Stimulated activated CD8-positive, alpha-beta memory T cell treated with anti-CD3 and anti-CD28 coated beads, Interleukin-15, amount 100 ng/mL, for 4 hours (primary cell): ENCODE measurements around the gene RGS2.

Source experiments
- DNase-seq, 2 donors: peaks; one replicate each; pipeline ENCODE4 v3.0.0-alpha.2; 2020; ENCODE audit warnings: low read depth in 2 of 2

RGS2 gene

DNA sequence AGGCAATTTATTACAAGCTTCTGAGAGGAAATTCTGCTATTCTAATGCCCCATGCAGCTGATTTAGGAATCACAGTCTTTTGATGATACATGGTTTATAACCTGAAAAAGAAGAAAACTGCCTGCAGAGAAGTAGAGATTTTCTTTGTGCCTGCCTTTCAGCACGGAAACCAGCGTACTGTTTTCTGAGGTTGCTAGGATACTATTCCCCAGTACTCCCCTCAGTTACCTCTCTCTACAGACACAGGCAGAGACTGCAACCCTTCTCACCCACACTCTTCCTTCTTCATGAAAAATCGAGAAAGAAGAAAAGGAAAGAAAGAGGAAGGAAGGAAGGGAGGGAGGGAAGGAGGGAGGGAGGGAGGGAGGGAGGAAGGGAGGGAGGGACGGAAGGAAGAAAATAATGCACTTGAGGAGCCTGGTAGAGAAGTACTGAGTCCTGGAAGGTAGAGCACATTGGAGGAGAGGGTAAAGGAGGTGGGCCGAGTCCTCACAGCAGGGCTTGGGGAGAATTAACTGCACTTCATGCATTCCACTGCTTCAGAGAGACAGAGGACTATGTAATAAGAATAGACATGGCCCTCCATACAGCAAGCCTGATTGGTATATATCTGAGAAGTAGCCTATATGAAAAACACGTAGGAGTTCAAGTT, 21.9 kb downstream of the RGS2 start:
- DNase-seq, result no peak

DNA sequence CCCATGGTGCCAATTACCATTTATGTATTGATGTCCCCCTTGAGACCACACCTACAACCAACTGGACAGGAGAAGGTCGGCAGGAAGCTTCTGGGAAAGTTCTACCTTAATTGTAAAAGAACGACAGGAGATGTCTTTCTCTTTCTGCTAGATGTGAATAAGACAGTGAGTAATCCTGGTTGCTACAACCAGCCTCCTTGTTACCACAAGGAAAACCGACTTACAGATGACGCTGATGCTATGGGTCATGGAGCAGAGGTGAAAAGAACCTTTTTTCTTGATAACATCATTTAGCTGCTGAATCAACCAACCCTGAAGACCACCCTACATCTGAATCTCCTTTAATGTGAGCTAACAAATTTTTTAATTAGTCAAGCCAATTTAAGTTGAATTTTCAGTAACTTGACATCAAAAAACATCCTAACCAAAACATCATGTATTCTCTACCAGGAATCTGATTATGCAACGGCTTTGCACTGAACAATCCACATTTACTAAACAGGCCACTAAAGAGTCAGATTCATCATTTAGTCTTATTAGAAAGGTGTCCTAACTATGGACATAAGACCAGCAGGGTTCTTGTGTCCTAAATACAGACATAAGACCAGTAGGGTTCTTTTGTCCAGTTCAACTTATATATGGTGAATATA, 23.0 kb downstream of the RGS2 start:
- DNase-seq, result no peak

DNA sequence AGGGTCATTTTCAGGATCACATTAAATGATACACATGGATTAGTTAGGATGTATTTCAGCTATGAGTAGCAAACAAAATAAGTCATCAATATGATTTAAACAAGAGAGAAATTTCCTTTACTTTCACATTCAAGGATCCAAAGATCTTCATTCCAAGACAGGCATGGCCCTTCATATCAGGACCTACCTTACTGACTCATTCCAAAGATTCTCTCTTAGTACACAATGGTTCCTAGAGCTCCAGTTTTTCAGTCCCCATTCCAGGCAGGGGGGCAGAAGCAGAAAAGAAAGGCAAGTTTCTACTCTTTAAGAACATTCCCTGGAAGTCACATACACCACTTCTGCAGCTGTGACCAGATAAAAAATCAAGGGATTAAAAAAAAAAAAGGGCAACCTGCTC, 23.7 kb downstream of the RGS2 start:
- DNase-seq, result no peak

DNA sequence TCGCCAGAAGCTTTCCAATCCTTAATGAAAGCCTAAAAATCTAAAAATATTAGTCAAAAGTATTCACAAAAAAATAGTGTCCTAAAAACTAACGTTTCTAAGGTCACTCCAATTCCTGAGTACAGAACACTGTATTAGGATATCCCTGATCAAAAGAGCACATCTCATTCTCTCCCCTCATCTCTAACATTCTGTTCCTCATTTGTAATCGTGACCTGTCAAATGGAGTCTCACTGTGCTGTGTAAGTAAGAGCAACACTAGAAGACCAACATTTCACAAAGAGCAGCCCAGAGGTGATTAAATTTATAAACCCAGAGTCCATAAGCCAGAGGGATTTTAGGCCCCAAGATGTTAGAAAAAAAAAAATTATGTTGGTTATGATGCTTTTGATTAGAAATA, 26.3 kb downstream of the RGS2 start:
- DNase-seq, result no peak

DNA sequence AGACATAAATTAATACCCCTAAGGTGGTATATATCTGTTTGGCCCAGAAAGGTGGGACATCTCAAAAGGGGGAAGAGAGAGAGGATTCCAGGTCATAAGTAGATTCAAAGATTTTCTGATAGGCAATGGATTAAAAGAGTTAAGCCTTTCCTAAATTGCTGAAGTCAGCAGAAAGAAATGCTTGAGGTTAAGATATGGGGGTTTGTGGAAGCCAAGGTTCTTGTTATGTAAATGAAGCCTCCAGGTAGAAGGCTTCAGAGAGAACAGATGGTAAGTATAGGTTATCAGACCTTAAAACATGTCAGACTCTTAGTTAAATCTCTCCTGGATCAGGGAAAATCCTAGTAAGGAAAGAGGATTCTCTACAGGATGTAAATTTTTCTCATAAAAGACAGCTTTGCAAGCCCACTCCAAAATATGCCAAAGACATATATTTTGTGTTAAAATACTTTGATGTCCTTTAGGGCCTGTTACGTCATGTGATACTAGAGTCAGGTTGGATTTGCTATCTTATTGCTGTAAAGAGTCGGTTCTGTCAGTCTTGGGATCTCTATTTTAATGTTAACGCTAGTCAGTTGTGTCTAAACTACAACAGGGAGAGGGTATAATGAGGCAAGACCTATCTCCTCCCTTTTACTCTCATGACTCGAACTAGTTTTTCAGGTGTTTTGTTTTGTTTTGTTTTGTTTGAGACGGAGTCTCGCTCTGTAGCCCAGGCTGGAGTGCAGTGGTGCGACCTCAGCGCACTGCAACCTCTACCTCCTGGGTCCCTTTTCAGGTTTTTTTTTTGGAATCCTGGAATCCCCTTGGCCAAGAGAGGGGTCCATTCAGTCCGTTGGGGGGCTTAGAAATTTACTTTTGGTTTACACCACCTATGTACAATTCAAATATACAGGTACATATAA, 30.6 kb downstream of the RGS2 start:
- no peak for DNase-seq

DNA sequence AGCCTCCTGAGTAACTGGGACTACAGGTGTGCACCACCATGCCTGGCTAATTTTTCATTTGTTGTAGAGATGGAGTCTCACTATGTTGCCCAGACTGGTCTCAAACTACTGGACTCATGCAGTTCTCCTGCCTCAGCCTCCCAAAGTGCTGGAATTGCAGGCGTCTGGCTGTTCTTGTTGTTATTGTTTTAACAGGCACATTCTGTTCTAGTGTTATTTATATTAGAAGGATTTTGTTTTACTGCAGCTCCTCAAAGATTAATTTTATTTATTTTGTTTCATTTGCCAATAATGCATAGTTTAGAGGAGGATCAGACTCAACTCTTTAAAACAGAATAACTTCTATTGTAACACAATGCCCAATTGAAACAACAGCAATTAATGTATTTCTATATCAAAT, 35.5 kb downstream of the RGS2 start:
- DNase-seq, result no peak

DNA sequence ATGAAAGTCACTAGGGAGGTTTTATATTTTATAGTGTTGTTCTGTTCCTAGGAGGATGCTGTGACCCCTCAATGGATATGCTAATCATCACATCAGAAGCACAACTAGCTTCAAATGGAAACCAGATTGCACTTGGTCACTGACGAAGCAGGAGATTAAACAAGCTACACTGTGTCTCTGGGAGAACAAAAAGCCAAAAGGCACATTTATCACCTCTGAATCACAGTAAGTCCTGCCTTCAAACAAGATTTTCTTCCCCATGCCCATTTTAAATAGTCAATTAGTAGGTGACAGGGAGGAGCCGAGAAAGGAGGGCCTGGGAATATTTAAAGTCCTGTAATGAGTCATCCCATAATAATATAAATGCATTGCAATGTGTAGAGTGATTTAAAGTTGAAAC, 38.1 kb downstream of the RGS2 start:
- no peak for DNase-seq

DNA sequence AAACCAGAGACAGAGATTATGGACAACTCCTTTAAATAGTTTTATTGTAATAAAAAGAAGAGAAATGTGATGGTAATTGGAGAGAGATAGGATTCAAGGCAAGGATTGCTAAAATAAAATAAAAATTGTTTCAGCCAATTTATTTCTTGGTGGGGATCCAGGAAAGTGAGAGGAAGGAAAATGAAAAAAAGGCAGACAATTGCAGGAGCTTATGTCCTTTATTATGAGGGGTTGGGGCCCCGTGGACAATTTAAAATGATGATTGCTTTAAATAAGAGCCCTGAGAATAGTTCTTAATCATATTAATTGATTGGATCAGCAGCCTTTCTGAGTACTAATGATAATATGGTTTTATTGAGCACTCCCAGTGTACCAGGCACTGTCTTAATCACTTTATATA, 40.2 kb downstream of the RGS2 start:
- DNase-seq, result no peak

DNA sequence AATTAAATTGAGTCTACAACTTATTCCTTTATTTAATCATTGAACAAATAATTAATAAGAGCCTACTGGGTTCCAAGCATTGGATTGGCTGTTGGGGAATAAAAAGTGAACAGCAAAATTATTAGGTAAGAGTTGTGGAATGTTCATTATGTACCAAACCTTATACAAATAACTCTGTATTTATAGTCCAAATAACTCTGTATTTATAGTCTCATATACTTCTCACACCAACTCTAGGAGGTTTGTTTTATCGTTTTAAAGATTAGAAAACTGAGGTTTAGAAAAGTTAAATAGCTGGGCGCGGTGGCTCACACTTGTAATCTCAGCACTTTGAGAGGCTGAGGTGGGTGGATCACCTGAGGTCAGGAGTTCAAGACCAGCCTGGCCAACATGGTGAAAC, 40.6 kb downstream of the RGS2 start:
- no peak for DNase-seq

DNA sequence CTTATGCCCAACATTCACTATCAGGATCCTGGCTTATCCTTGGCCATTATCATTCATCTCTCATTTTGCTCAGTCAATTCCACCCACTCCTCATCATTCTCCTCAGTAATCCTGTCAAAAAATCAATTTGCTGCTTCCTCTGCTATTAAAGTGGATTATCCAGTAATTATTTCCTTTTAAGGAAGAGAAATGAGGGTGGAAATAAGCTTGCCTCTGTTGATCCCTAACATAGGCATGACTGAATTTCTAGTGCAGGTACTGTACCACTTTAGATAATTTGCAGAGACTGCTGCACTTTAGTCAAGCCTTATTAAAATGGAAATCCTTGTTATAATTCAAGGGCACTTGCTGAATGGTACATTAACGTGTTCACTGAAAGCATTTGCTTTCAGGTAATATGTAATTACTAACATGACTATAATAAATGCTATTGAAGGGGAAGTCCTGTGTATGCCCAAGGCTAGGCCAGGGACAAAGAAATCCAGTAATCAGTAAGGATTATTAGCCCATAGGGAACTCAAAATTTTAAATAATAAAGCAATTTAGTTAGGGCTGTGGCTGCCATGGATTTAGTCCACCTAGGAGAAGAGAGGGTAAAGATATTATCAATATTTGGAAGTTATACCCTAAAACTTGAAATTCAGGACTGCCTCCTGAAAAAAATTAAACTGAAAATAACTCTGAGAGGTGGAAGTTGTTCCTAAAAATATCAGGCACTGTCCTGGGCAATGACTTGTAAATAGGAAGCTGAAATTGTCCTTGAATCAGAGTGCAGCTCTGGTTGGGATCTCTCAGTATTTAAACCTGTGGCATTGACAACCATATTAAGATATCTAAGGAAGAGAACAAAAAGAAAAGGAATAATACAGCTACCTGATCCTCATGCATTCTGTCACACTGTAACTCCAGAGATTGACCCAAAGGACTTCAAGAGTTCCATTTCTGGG, 43.4 kb downstream of the RGS2 start:
- DNase-seq, result no peak

DNA sequence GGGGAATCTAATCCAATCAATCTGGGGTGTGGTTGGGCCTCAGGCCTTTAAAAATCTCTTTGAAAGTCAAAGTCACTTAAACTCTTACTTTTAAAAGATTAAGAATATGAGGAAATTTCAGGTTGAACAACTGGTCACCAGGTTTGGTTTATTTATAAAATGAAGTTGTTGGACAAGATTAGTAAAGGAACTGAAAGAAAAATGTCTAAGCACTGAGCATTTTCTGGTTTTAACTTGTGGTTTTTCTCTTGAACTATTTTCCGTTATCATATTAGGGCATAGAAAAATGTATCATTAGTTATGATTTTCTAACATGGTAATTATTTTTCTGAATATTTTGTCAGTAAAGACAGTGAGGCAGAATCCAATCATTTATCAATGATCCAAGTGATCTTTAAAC, 49.6 kb downstream of the RGS2 start:
- no peak for DNase-seq

DNA sequence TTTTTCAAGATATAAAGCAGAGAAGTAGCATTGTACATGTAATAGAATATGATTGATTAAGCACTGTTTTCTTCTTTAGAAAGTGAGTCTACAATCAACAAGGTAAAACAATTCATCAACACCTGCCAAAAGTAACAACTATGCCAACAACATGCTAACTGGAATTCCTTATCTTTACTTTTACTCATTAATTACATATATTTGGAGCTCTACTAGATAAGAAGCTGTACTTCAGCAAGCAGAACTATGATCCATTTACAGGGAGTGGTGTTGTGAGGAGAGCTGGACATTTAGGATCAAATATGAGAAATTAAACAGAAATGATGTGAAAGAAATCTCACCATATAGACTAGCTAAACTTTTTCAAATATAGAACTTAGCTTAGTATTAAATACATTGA, 51.0 kb downstream of the RGS2 start:
- no peak for DNase-seq

DNA sequence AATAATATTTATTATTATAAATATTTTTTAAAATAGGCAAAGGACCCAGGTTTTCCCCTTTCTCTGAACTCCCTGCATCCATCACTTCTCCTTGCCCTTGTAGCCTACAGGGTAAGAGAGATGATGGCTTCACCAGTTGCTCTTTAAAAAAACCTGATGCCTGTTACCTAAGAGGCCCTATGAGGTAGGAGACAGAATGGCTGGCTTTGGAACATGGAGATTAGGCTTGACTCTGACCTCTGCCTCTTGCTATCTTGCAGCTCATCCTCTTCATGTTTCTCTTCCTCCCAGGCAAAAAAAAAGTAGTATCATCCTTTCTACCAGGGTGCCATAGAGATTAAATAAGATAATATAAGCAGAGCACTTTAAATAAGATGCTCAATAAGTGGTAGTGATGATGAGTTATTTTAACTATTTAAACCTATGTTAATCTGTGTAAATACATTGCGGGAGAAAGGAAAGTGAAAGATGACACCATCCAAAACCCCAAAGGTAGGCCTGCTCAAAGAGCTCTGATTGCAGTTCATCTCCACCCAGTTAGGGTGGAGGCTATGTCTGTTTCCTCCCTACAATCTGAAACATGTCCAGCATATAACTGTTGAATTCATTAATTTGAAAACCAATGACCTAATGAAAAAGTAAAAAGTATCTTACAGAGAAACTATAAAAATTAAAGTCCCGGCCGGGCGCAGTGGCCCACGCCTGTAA, 51.8 kb downstream of the RGS2 start:
- DNase-seq, result no peak

DNA sequence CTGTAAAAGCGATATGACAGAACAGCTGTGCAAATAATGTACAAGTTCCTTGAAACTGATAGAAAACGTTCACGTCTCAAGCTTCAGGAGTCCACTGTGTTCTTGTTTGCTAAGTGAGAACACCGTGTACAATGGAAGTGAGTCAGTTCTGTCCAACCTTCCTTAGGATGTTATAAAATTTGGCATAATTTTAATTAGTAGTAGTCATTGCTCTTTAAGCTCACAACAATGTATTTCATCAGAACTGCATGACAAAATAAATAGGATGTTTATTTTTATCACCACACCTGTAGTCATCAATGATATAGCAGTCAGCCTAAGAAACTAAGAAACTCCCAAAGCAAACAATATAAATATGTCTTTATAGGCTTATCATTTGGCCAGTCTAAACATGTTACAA, 53.0 kb downstream of the RGS2 start:
- no peak for DNase-seq
